Ishikawa (cell line): ENCODE measurements around the gene PIEZO2.

ENCODE experiments used
- CEBPB ChIP-seq: IDR thresholded peaks from 2 replicates; pipeline ENCODE4 v1.6.1; 2012
- CREB1 ChIP-seq: IDR thresholded peaks from 2 replicates; pipeline ENCODE4 v1.6.1; 2012; ENCODE audit warnings: low read depth
- EGR1 ChIP-seq: IDR thresholded peaks from 2 replicates; pipeline ENCODE4 v1.6.1; 2012
- EP300 ChIP-seq: IDR thresholded peaks from 2 replicates; pipeline ENCODE4 v1.6.1; 2012; ENCODE audit warnings: borderline replicate concordance
- FOXM1 ChIP-seq: IDR thresholded peaks from 2 replicates; pipeline ENCODE4 v1.6.1; 2012; ENCODE audit warnings: low read depth, borderline replicate concordance
- NFIC ChIP-seq: IDR thresholded peaks from 2 replicates; pipeline ENCODE4 v1.6.1; 2012
- RAD21 ChIP-seq: IDR thresholded peaks from 2 replicates; pipeline ENCODE4 v1.6.1; 2012; ENCODE audit warnings: low read depth
- TAF1 ChIP-seq: IDR thresholded peaks from 2 replicates; pipeline ENCODE4 v1.6.1; 2012; ENCODE audit warnings: low read depth, mild to moderate bottlenecking
- TCF12 ChIP-seq: IDR thresholded peaks from 2 replicates; pipeline ENCODE4 v1.6.1; 2012; ENCODE audit warnings: low read depth
- TEAD4 ChIP-seq: IDR thresholded peaks from 2 replicates; pipeline ENCODE4 v1.6.1; 2012
- YY1 ChIP-seq: IDR thresholded peaks from 2 replicates; pipeline ENCODE4 v1.6.1; 2012; ENCODE audit warnings: low read depth
- ZBTB7A ChIP-seq: IDR thresholded peaks from 2 replicates; pipeline ENCODE4 v1.6.1; 2012; ENCODE audit warnings: low read depth
- TF ChIP-seq, protein P1 (sequence below): IDR thresholded peaks from 2 replicates; pipeline ENCODE4 v1.6.1; 2012
- TF ChIP-seq, protein P2 (sequence below): IDR thresholded peaks from 2 replicates; pipeline ENCODE4 v1.6.1; 2012; ENCODE audit warnings: low read depth, mild to moderate bottlenecking
- TF ChIP-seq, protein P3 (sequence below): IDR thresholded peaks from 2 replicates; pipeline ENCODE4 v1.6.1; 2012

The PIEZO2 gene

DNA sequence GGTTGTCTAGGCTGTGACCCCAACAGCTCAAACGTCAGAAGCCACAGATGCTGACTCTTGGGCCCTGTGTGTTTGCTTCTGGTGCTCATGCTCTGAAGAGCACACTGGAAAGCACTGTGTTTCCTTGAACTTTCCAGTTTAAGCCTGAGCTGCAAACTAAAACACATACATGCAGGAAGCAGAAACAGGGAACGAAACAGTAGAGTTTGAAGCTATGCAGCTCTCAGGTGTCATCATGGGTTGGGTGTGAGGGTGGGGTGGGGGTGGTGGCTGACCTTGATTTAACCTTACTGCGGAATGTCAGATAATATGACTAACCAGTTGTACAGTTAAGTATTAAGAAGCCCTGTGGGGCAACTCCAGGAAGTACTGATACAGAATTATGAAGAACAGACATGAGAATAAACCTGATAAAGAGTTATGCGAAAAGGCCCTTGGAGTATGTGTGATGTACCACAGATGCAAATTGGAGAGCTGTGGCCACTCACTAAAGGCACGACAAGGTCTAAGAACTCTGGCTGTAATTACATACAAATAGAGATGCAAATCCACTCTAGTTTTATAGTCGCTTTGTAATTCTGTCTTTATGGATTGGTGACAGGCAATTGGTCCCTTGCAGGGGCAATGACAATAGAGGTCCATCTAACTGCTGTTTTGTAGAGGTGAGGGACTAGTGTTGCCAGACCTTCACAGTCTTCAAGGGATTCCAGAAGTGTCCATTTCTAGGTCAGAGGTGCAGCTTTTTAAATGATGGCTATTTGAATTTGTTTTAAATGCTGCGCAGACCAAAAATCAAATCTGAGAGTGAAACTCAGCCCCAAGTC lies 350.4 kb downstream of the PIEZO2 start:
- no peak for TF ChIP-seq TEAD4
- TF ChIP-seq TAF1 = no peak
- no peak for TF ChIP-seq FOXM1
- no peak for TF ChIP-seq CEBPB
- no peak for TF ChIP-seq ZBTB7A
- TF ChIP-seq NFIC = no peak
- TF ChIP-seq, protein P1, sequence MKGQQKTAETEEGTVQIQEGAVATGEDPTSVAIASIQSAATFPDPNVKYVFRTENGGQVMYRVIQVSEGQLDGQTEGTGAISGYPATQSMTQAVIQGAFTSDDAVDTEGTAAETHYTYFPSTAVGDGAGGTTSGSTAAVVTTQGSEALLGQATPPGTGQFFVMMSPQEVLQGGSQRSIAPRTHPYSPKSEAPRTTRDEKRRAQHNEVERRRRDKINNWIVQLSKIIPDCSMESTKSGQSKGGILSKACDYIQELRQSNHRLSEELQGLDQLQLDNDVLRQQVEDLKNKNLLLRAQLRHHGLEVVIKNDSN = no peak
- TF ChIP-seq RAD21 = no peak
- TF ChIP-seq, protein P2, sequence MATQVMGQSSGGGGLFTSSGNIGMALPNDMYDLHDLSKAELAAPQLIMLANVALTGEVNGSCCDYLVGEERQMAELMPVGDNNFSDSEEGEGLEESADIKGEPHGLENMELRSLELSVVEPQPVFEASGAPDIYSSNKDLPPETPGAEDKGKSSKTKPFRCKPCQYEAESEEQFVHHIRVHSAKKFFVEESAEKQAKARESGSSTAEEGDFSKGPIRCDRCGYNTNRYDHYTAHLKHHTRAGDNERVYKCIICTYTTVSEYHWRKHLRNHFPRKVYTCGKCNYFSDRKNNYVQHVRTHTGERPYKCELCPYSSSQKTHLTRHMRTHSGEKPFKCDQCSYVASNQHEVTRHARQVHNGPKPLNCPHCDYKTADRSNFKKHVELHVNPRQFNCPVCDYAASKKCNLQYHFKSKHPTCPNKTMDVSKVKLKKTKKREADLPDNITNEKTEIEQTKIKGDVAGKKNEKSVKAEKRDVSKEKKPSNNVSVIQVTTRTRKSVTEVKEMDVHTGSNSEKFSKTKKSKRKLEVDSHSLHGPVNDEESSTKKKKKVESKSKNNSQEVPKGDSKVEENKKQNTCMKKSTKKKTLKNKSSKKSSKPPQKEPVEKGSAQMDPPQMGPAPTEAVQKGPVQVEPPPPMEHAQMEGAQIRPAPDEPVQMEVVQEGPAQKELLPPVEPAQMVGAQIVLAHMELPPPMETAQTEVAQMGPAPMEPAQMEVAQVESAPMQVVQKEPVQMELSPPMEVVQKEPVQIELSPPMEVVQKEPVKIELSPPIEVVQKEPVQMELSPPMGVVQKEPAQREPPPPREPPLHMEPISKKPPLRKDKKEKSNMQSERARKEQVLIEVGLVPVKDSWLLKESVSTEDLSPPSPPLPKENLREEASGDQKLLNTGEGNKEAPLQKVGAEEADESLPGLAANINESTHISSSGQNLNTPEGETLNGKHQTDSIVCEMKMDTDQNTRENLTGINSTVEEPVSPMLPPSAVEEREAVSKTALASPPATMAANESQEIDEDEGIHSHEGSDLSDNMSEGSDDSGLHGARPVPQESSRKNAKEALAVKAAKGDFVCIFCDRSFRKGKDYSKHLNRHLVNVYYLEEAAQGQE = no peak

DNA sequence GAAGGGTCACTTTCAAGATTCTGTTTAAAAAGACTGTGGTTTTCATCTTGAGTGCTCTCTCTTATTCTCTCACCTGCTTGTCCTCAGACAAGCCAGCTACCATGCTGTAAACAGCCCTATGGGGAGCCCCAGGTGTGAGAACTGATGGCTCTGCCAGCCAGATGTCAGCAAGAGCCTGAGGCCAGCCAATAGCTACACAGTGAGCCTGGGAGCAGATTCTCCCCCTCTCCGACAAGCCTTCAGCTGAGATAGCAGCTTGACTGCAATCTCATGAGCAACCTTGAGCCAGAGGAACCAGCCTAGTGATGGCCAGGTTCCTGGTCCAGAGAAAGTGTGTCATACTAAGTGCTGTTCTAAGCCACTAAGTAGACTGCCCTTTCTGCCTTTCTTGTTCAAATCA lies 351.5 kb downstream of the PIEZO2 start:
- TF ChIP-seq EP300 = no peak
- TF ChIP-seq, protein P1 = no peak
- TF ChIP-seq TEAD4 = no peak
- no peak for TF ChIP-seq CREB1
- no peak for TF ChIP-seq TAF1
- no peak for TF ChIP-seq EGR1
- no peak for TF ChIP-seq YY1
- no peak for TF ChIP-seq RAD21
- no peak for TF ChIP-seq FOXM1
- TF ChIP-seq TCF12 = no peak
- TF ChIP-seq NFIC = no peak
- TF ChIP-seq CEBPB = no peak
- TF ChIP-seq, protein P3, sequence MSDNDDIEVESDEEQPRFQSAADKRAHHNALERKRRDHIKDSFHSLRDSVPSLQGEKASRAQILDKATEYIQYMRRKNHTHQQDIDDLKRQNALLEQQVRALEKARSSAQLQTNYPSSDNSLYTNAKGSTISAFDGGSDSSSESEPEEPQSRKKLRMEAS = no peak
- TF ChIP-seq, protein P2 = no peak
- no peak for TF ChIP-seq ZBTB7A

DNA sequence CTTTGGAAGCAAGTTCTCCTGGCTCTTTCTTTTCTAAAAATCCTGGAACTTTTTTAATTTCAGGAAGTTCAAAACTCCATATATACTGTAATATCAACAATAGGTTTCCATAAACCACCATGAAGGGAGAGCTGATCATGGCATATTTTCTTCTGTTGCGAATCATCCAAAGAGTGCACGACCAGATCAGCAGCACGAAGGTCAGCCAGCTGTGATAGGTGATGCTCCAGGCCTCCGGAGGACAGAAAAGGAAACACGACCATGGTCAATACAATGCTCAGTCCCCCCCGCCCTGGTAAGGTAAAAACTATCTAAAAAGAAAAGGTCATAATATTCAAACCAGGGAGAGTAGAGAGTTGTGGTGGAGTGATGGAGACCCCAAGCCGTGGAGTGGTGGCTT lies 354.6 kb downstream of the PIEZO2 start:
- TF ChIP-seq CREB1 = no peak

DNA sequence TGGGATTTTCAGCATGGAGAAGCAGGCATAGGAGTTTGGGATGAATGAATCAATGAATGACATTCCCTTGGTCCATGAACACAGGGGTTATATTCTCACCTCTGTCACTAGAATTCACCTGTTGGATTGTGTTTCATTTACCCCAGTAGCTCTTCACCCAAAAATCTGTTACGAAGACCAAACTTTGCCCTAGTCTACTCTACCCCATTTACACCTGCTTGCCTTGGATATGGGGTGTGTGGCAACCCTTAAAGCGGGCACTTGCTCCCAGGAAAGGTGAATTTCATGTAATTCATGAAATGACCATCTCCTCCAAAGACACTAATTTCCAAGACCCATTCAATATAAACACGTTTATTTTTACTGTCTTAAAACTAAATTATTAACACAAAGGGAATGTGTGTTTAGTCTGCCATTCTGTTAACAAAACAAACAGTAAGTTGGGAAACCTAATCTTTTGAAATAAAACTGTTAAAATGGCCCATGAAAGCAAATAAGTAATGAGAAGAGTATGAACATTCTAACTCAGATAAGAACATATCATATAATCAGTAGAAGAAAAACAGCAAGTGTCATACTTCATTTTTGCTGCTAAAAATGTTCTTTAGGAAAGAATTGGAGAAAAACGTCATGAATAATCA lies 355.5 kb downstream of the PIEZO2 start:
- TF ChIP-seq, protein P1 = no peak
- TF ChIP-seq TAF1 (no peak), TEAD4 (no peak), ZBTB7A (no peak), YY1 (no peak), CREB1 (no peak), EP300 (no peak), CEBPB (no peak), TCF12 (no peak), EGR1 (no peak), NFIC (no peak), FOXM1 (no peak), RAD21 (no peak)
- TF ChIP-seq, protein P2 = no peak
- TF ChIP-seq, protein P3 = no peak
